Memory B cell (primary cell): Measurements from ENCODE around the gene RPL29.
"Not testable (repeated sequence)": the region's sequence is repeated elsewhere in the genome, so short reads cannot be mapped to it uniquely, and the experiment has no call there.

Experiments
- ATAC-seq: fragments of 150-1000 bp; cut with Tn5 transposase; 2 replicates; pipeline ENCODE4 v1.10.0; 2021; ENCODE audit warnings: low read depth, mild to moderate bottlenecking, moderate library complexity
- DNase-seq, 2 donors: peaks; one replicate each; pipeline ENCODE4 v3.0.0; 2022; ENCODE audit warnings: low spot score in 2 of 2
- H3K27ac Mint-ChIP-seq: one replicate; pipeline ENCODE4 v1.8.0; 2022; ENCODE audit warnings: mild to moderate bottlenecking, moderate library complexity, mixed read lengths
- H3K27me3 Mint-ChIP-seq: one replicate; pipeline ENCODE4 v1.8.0; 2022; ENCODE audit warnings: mixed read lengths
- H3K36me3 Mint-ChIP-seq: one replicate; pipeline ENCODE4 v1.8.0; 2022; ENCODE audit warnings: mild to moderate bottlenecking, mixed read lengths
- H3K4me1 Mint-ChIP-seq: one replicate; pipeline ENCODE4 v1.8.0; 2022; ENCODE audit warnings: mixed read lengths
- H3K4me3 Mint-ChIP-seq: one replicate; pipeline ENCODE4 v1.8.0; 2022; ENCODE audit warnings: mild to moderate bottlenecking, moderate library complexity, mixed read lengths
- H3K9me3 Mint-ChIP-seq: one replicate; pipeline ENCODE4 v1.8.0; 2022; ENCODE audit warnings: mixed read lengths

The RPL29 gene

DNA sequence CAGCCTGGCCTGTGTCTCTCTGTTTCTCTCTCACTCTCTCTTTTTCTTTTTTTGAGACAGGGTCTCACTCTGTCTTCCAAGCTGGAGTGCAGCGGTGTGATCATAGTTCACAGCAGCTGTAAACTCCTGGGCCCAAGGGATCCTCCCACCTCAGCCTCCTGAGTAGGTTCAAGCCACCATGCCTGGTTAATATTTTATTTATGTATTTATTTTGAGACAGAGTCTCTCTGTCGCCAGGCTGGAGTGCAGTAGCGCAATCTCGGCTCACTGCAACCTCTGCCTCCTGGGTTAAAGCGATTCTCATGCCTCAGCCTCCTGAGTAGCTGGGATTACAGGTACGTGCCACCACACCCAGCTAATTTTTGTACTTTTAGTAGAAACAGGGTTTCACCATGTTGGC lies 38.1 kb upstream of the RPL29 start:
- DNase-seq, H3K36me3 Mint-ChIP-seq, H3K4me1 Mint-ChIP-seq, ATAC-seq, H3K9me3 Mint-ChIP-seq, H3K27me3 Mint-ChIP-seq, H3K27ac Mint-ChIP-seq, H3K4me3 Mint-ChIP-seq: not testable (repeated sequence)

- no peak overlapping the region for H3K4me3 Mint-ChIP-seq
These were observed 37.2 kb upstream of the RPL29 start for GRCh38 chr3:52032702-52033408.

DNA sequence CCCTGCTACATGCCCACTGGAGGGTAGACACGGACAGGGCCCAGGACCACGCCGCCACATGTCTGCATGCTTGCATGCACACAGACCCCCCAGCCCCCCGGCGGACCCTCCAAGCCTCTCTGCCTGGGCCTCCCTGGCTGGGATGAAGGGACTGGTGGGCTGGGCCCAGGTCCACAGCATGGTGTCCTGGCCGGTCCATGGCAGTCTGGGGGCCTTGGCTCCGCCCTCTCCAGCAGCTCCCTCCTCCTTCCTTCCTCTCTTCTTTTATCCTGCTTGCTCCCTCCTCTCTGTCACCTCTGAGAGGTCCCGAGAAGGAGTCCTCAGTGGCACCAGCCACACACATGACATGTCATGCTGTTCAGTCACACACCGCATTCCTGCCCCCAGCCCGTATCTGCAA lies 36.2 kb upstream of the RPL29 start:
- no peak for ATAC-seq
- no peak overlapping the region for H3K4me3 Mint-ChIP-seq
- H3K36me3 Mint-ChIP-seq: no peaks in the 10 kb centered on the region
- H3K4me1 Mint-ChIP-seq: peaks cover 2% of the 10 kb centered on the region
- no peaks in the 10 kb centered on the region for H3K9me3 Mint-ChIP-seq
- no peaks in the 10 kb centered on the region for H3K27me3 Mint-ChIP-seq
- DNase-seq: no peak
- H3K27ac Mint-ChIP-seq: no peak overlapping the region

More at GRCh38 chr3:52032702-52033408, 37.2 kb upstream of the RPL29 start:
- DNase-seq (no peak), ATAC-seq (no peak)
- Mint-ChIP-seq H3K27ac (no peak overlapping the region), H3K9me3 (no peaks in the 10 kb centered on the region), H3K4me1 (peaks cover 2% of the 10 kb centered on the region), H3K27me3 (no peaks in the 10 kb centered on the region), H3K36me3 (no peaks in the 10 kb centered on the region)

- Mint-ChIP-seq H3K4me3 (no peak overlapping the region), H3K36me3 (no peaks in the 10 kb centered on the region)
- no peak for ATAC-seq
These were observed 35.1 kb upstream of the RPL29 start for GRCh38 chr3:52030714-52031310.

DNA sequence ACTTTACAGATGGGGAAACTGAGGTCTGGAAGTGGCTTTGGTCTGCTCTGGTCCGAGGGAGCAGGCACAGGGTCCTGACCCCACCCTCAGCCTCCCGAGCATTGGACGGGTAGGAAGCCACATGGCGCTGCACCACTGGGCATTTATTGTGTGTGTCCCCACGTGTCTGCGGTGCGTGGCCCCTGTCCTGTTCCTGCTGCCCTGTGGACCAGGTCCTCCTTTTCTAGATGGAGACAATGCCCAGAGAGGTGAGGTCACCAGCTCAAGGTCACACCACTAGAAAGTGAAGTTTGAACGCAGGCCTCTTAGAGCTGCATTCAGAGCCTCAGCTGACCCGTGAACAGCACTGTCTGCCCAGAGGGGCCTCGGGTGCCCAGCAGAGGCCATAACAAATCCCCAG lies 33.8 kb upstream of the RPL29 start:
- Mint-ChIP-seq H3K27me3 (no peaks in the 10 kb centered on the region), H3K4me1 (peaks cover under 1% of the 10 kb centered on the region), H3K27ac (no peak overlapping the region), H3K9me3 (no peaks in the 10 kb centered on the region), H3K36me3 (no peaks in the 10 kb centered on the region), H3K4me3 (no peak overlapping the region)
- ATAC-seq: no peak
- DNase-seq: no peak

More at GRCh38 chr3:52030714-52031310, 35.1 kb upstream of the RPL29 start:
- H3K27ac Mint-ChIP-seq: no peak overlapping the region
- DNase-seq: no peak
- no peaks in the 10 kb centered on the region for H3K4me1 Mint-ChIP-seq
- no peaks in the 10 kb centered on the region for H3K27me3 Mint-ChIP-seq
- no peaks in the 10 kb centered on the region for H3K9me3 Mint-ChIP-seq

GRCh38 chr3:52029053-52029452 lies 33.4 kb upstream of the RPL29 start:
- H3K4me1 Mint-ChIP-seq: peaks cover 5% of the 10 kb centered on the region
- no peaks in the 10 kb centered on the region for H3K9me3 Mint-ChIP-seq
- H3K27ac Mint-ChIP-seq: no peak overlapping the region
- ATAC-seq: no peak
- DNase-seq: no peak
- H3K27me3 Mint-ChIP-seq: no peaks in the 10 kb centered on the region
- no peaks in the 10 kb centered on the region for H3K36me3 Mint-ChIP-seq
- no peak overlapping the region for H3K4me3 Mint-ChIP-seq

DNA sequence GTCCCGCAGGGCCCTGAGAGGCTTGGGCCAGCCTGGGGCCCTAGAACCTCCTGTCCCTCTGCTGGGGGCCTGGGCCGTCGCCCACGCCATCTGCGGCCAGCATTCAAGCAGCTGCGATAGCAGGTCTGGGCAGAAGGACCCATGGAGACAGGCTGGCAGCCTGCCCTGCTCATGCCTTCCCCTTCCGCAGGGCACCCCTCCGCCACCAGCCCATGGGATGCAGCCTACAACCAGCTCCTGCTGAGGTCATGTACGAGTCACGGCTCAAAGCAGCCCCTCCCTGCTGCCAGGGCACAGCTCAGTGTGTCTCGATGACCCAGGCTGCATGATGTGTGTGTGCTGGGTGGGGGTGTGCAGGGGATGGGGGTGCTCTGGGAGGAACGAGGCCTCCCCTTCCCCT lies 32.9 kb upstream of the RPL29 start:
- Mint-ChIP-seq H3K36me3 (no peaks in the 10 kb centered on the region), H3K4me3 (no peak overlapping the region), H3K27me3 (no peaks in the 10 kb centered on the region), H3K9me3 (no peaks in the 10 kb centered on the region), H3K4me1 (peaks cover 9% of the 10 kb centered on the region), H3K27ac (no peak overlapping the region)
- DNase-seq (no peak), ATAC-seq (no peak)

DNA sequence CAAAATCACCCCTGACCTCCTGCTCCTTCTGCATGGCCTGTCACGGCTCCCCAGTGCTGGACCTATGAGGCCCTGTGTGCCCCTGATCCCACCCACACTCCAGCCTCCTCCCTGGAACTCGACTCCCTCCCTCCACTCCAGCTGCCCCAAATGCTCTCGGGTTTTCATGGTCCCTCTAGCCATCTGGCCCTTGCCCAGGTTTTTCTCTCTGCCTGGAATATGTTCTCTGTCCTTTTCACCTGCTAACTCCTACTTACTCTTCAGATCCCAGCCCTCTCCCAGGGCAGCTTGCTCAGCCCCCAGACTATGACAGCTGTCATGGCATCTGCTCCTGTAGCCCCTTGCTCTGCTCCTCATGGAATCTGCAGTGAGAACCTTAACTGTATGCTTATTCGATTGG lies 30.3 kb upstream of the RPL29 start:
- H3K27ac Mint-ChIP-seq: no peak overlapping the region
- H3K27me3 Mint-ChIP-seq: no peaks in the 10 kb centered on the region
- peaks cover 15% of the 10 kb centered on the region for H3K4me1 Mint-ChIP-seq

GRCh38 chr3:52025453-52025852 lies 29.8 kb upstream of the RPL29 start:
- no peak for DNase-seq
- Mint-ChIP-seq H3K36me3 (no peaks in the 10 kb centered on the region), H3K4me3 (no peak overlapping the region), H3K4me1 (peaks cover 15% of the 10 kb centered on the region), H3K27me3 (no peaks in the 10 kb centered on the region), H3K9me3 (no peaks in the 10 kb centered on the region), H3K27ac (no peak overlapping the region)
- ATAC-seq: no peak

More for the DNA sequence above, 30.3 kb upstream of the RPL29 start:
- ATAC-seq (no peak), DNase-seq (no peak)
- no peak overlapping the region for H3K4me3 Mint-ChIP-seq
- H3K36me3 Mint-ChIP-seq: no peaks in the 10 kb centered on the region
- H3K9me3 Mint-ChIP-seq: no peaks in the 10 kb centered on the region

DNA sequence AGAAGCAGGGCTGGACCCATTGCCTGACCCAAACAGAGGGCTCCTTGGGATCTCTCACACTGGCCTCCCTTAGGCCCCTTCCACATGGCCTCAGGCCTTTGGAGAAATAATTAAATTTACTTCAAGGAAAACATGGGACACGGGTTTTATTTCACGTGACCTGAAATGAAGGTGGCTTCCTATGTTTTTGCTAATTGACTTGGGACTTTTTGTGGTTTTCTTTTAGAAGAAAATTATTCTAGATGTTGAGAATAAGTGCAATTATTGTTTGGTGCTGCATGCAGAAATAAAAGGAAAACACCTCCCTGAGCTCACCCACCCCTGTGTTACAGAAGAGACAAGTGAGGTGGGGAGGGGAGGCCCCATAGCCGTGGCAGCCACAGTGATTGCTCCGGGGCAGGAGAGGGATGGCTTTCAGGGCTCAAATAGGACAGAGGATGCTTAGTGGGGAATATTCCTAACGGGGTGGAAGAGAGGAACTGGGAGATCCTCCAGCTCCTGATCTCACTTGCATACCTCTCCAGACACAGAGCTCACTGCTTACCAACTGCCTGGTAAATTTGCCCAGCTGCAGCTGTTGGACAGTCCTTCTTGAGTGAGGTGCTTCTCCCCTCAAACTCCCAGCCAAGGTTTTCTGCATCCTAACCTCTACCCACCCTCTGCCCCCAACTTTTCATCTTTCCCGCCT lies 29.2 kb upstream of the RPL29 start:
- ATAC-seq (no peak), DNase-seq (no peak)
- peaks cover 15% of the 10 kb centered on the region for H3K4me1 Mint-ChIP-seq
- no peaks in the 10 kb centered on the region for H3K9me3 Mint-ChIP-seq
- no peaks in the 10 kb centered on the region for H3K36me3 Mint-ChIP-seq
- H3K27me3 Mint-ChIP-seq: no peaks in the 10 kb centered on the region
- H3K4me3 Mint-ChIP-seq: no peak overlapping the region
- no peak overlapping the region for H3K27ac Mint-ChIP-seq

DNA sequence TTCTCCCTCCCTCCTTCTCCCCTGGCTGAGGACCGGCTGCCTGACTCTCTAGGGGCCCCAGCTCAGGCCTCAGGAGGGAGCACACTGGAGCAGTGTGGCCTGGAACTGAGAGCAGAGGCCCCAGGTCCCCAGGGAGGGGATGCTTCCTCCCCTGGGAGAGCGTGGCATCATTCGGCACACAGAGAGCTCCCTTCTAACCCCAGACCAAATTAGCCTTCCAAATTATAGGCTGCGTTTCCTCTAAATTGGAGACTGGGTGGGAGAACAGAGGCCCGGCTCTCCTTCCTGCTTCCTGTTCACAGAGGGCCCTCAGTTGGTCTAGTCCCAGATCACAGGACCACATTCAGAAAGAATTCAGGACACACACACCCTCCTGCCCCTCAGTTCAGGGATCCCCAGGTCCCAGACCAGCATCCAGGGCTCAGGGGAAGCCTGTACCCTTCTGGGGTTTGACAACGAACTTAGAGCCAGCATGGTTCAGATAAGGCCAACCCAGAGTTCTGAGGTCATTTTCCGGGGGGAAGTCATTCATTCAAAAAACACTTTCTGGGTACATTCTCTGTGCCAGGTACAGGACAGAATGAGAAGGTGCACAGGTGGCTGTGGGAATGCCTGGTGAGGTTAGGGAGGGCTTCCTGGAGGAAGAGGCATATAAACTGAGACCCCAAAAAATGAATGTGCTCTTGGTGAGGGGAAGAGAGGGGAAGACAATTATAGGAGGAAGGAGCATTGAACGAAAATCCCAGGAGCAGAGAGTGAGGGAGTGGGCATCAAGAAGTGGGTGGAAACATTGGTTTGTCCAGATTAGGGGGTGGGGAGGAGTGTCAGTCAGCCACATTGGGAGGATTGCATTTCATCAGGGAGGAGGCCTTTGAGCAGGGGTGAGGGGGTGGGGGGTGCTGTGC lies 28.4 kb upstream of the RPL29 start:
- DNase-seq (peak in 1 of 2 donors; percentile 38), ATAC-seq (peak; percentile 88)
- Mint-ChIP-seq H3K9me3 (no peaks in the 10 kb centered on the region), H3K4me3 (peak overlapping the region; percentile 24), H3K36me3 (no peaks in the 10 kb centered on the region), H3K4me1 (peaks cover 15% of the 10 kb centered on the region), H3K27me3 (no peaks in the 10 kb centered on the region), H3K27ac (no peak overlapping the region)

GRCh38 chr3:52023101-52023770 lies 27.5 kb upstream of the RPL29 start:
- Mint-ChIP-seq H3K27ac (no peak overlapping the region), H3K4me1 (peaks cover 15% of the 10 kb centered on the region), H3K4me3 (no peak overlapping the region), H3K9me3 (no peaks in the 10 kb centered on the region), H3K36me3 (no peaks in the 10 kb centered on the region), H3K27me3 (no peaks in the 10 kb centered on the region)
- DNase-seq (no peak), ATAC-seq (no peak)

DNA sequence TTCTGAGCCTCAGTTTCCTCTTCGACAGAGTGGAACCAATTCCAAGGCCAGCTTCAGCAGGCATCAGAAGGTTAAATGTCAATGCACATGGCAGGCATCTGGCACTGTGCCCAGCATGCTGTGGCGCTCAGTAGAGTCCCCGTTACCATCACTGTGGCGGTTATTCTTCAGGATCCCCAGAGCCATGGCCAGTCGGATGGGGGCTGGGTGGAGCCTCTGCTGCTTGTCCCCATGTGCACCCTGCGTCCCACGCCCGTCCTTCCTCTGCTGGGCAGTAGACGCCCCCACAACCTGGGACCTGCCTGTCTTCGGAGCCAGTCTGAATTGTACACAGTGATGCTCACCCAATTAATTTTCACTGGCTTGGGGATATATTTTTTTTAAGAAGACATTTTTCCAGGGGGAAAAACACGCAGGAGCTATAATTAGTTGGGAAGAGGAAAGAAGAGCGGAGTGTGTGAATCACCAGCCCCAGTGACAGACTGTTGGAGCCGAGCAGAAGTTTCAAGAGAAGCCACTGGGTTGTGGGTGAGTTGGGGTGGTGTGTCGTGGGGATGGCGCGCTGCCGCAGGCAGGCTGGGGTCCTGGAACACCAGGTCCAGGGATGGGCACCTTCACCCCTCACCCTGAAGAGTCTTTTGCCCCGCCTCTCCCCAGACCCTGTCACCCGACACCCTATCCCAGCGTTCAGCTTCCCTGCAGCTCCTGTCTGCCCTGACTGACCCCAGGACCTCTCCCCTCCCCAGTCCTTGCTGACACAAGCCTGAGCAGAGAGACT lies 26.8 kb upstream of the RPL29 start:
- no peaks in the 10 kb centered on the region for H3K36me3 Mint-ChIP-seq
- no peak overlapping the region for H3K27ac Mint-ChIP-seq
- H3K4me3 Mint-ChIP-seq: no peak overlapping the region
- ATAC-seq (no peak), DNase-seq (no peak)
- no peaks in the 10 kb centered on the region for H3K27me3 Mint-ChIP-seq
- no peaks in the 10 kb centered on the region for H3K9me3 Mint-ChIP-seq
- H3K4me1 Mint-ChIP-seq: peaks cover 15% of the 10 kb centered on the region
